ENCODE data around the gene CTAG1B.
"Not testable (repeated sequence)": the region's sequence is repeated elsewhere in the genome, so short reads cannot be mapped to it uniquely, and the experiment has no call there.

The CTAG1B gene

GRCh38 chrX:154619182-154619581, at the start of gene CTAG1B:
CTAG1B (minus strand) TSS chrX:154619282; CDS start chrX:154619218, 64 bp downstream.
- not testable (repeated sequence) for DNase-seq (ENCODE audit: low spot score)

GRCh38 chrX:154661899-154662298, 42.8 kb upstream of the CTAG1B start:
- DNase-seq (ENCODE audit: low spot score), result no peak

GRCh38 chrX:154661170-154661569, 42.1 kb upstream of the CTAG1B start:
- DNase-seq (ENCODE audit: low spot score), result no peak

GRCh38 chrX:154660541-154660940, 41.5 kb upstream of the CTAG1B start:
- DNase-seq (ENCODE audit: low spot score), result no peak

GRCh38 chrX:154658957-154659356, 39.9 kb upstream of the CTAG1B start:
- DNase-seq (ENCODE audit: low spot score), result no peak

- no peak for DNase-seq (ENCODE audit: low spot score)
These were observed 39.1 kb upstream of the CTAG1B start for GRCh38 chrX:154658187-154658586.

GRCh38 chrX:154657226-154657805, 38.2 kb upstream of the CTAG1B start:
- no peak for DNase-seq (ENCODE audit: low spot score)

GRCh38 chrX:154655786-154656185, 36.7 kb upstream of the CTAG1B start:
- no peak for DNase-seq (ENCODE audit: low spot score)

GRCh38 chrX:154655346-154655745, 36.3 kb upstream of the CTAG1B start:
- no peak for DNase-seq (ENCODE audit: low spot score)

GRCh38 chrX:154654925-154655324, 35.8 kb upstream of the CTAG1B start:
- DNase-seq (ENCODE audit: low spot score), result no peak

- no peak for DNase-seq (ENCODE audit: low spot score)
These were observed 35.3 kb upstream of the CTAG1B start for GRCh38 chrX:154654372-154654771.

- not testable (repeated sequence) for DNase-seq (ENCODE audit: low spot score)
These were observed 34.3 kb upstream of the CTAG1B start, which contains the start of gene CTAG2 for GRCh38 chrX:154653413-154653812. CTAG2 (minus strand) TSS chrX:154653579; CDS start chrX:154653515, 64 bp downstream.

- DNase-seq (ENCODE audit: low spot score), result no peak
These were observed 33.9 kb upstream of the CTAG1B start for GRCh38 chrX:154653048-154653401.

- DNase-seq (ENCODE audit: low spot score), result no peak
These were observed 33.4 kb upstream of the CTAG1B start for GRCh38 chrX:154652311-154653047.

GRCh38 chrX:154650221-154650510, 31.1 kb upstream of the CTAG1B start:
- no peak for DNase-seq (ENCODE audit: low spot score)

- no peak for DNase-seq (ENCODE audit: low spot score)
These were observed 30.6 kb upstream of the CTAG1B start for GRCh38 chrX:154649503-154650220.

- DNase-seq (ENCODE audit: low spot score), result no peak
These were observed 29.8 kb upstream of the CTAG1B start for GRCh38 chrX:154648931-154649330.

- DNase-seq (ENCODE audit: low spot score), result not testable (repeated sequence)
These were observed 26.8 kb upstream of the CTAG1B start for GRCh38 chrX:154645745-154646378.

- DNase-seq (ENCODE audit: low spot score), result not testable (repeated sequence)
These were observed 24.6 kb upstream of the CTAG1B start for GRCh38 chrX:154643708-154644107.

- not testable (repeated sequence) for DNase-seq (ENCODE audit: low spot score)
These were observed 22.7 kb upstream of the CTAG1B start for GRCh38 chrX:154641740-154642139.

- DNase-seq (ENCODE audit: low spot score), result not testable (repeated sequence)
These were observed 14.6 kb upstream of the CTAG1B start for GRCh38 chrX:154633661-154634060.

- not testable (repeated sequence) for DNase-seq (ENCODE audit: low spot score)
These were observed 11.9 kb upstream of the CTAG1B start for GRCh38 chrX:154630949-154631348.

GRCh38 chrX:154628960-154629359, 9.9 kb upstream of the CTAG1B start:
- DNase-seq (ENCODE audit: low spot score), result not testable (repeated sequence)
